ENCODE results near the gene PTDSS2. TPM values are rescaled to one million over a fixed set of nuclear protein-coding genes. Genes with fewer than 3 reads are reported as not detected.
"Not testable (repeated sequence)": the region's sequence is repeated elsewhere in the genome, so short reads cannot be mapped to it uniquely, and the experiment has no call there.

Gene PTDSS2
- total RNA-seq, 1 donor from 2014 or later, result 33.9 TPM

DNA sequence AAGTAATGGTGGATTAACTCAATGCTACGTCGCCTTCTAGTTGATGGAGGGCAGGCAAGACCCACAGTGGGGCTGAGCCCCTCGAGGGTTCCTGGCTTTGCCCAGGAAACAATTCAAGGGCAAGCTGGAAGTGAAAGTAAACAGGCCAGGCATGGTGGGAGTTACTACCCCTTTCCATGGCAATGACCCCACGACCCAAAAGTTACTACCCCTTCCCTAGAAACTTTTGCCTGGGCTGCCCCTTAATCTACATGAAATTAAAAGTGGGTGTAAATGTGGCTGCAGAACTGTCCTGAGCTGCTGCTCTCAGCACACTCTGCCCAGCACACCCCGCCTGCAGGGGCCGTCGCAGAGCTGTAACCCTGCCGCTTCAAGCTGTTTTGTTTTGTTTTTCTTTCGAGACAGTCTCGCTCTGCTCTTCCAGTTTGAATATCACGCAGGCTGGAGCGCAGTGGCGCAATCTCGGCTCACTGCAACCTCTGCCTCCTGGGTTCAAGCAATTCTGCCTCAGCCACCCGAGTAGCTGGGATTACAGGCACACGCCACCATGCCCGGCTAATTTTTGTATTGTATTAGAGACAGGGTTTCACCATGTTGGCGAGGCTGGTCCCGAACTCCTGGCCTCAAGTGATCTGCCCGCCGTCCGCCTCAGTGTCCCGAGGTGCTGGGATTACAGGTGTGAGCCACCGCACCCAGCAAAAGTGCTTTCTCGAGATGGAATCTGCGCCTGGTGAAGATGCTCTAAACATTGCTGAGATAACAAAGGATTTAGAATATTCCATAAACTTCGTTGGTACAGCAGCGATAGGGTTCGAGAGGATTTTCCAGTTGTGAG lies 62.9 kb downstream of the PTDSS2 start:
- no peak for DNase-seq (ENCODE audit: low spot score)
- H3K4me1 Mint-ChIP-seq (ENCODE audit: low read depth), result no peaks in the 10 kb centered on the region
- H3K9me3 Mint-ChIP-seq, result no peaks in the 10 kb centered on the region
- H3K27ac Mint-ChIP-seq, result no peak overlapping the region
- peaks cover 35% of the 10 kb centered on the region for H3K36me3 Mint-ChIP-seq (ENCODE audit: low read depth)
- no peak overlapping the region for H3K4me3 Mint-ChIP-seq
- H3K27me3 Mint-ChIP-seq (ENCODE audit: insufficient read depth), result no peaks in the 10 kb centered on the region
- intact Hi-C loops (cut with micrococcal nuclease), result no loop called here

DNA sequence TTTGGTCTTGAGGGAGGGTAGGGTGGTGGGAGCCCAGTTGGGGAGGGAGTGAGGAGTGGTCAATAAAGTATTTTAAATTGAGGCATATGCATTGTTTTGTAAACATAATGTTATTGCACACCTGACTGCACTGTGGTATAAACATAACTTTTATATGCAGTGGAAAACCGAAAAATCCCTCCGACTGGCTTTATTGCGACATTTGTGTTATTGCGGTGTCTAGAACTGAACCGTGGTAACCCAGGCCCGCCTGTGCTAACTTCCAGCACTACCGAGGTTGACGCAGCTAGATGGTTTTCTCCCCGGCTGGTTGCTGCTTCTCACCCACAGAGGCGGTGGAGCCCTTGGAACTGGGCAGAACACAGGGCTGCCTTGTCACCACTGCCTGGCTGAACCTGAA lies 64.5 kb downstream of the PTDSS2 start:
- H3K27me3 Mint-ChIP-seq (ENCODE audit: insufficient read depth), result no peaks in the 10 kb centered on the region
- DNase-seq (ENCODE audit: low spot score), result no peak
- peaks cover 30% of the 10 kb centered on the region for H3K36me3 Mint-ChIP-seq (ENCODE audit: low read depth)
- intact Hi-C loops (cut with micrococcal nuclease), result loop anchor here (5.0 kb wide), 1 partner anchor 207 kb away; the partner anchor contains the start of gene IFITM2
- H3K27ac Mint-ChIP-seq, result no peak overlapping the region
- H3K4me1 Mint-ChIP-seq (ENCODE audit: low read depth), result peaks cover 5% of the 10 kb centered on the region
- H3K9me3 Mint-ChIP-seq, result no peaks in the 10 kb centered on the region
- H3K4me3 Mint-ChIP-seq, result no peak overlapping the region

DNA sequence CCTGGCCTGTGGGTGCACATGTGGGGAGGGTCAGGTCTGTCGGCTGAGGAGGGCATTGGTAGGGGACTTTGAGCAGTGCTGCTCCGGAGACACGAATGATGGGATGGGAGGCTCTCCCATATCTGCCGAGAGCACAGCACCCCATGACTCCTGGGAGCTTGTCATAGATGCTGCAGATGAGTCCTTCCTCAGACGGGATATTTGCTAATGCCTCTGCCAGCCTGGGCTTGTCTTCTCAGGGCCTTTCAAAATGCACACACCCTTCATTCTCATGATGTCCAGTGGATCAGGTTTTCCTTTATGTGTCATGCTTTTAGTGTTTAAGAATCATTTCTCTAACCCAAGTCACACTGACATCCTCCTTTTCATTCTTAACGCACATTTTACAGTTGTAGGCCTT lies 65.1 kb downstream of the PTDSS2 start:
- peaks cover 24% of the 10 kb centered on the region for H3K36me3 Mint-ChIP-seq (ENCODE audit: low read depth)
- H3K4me3 Mint-ChIP-seq, result no peak overlapping the region
- H3K27me3 Mint-ChIP-seq (ENCODE audit: insufficient read depth), result no peaks in the 10 kb centered on the region
- H3K4me1 Mint-ChIP-seq (ENCODE audit: low read depth), result peaks cover 5% of the 10 kb centered on the region
- intact Hi-C loops (cut with micrococcal nuclease), result loop anchor here (5.0 kb wide), 1 partner anchor 208 kb away; the partner anchor contains the start of gene IFITM2
- DNase-seq (ENCODE audit: low spot score), result no peak
- H3K27ac Mint-ChIP-seq, result no peak overlapping the region
- no peaks in the 10 kb centered on the region for H3K9me3 Mint-ChIP-seq

DNA sequence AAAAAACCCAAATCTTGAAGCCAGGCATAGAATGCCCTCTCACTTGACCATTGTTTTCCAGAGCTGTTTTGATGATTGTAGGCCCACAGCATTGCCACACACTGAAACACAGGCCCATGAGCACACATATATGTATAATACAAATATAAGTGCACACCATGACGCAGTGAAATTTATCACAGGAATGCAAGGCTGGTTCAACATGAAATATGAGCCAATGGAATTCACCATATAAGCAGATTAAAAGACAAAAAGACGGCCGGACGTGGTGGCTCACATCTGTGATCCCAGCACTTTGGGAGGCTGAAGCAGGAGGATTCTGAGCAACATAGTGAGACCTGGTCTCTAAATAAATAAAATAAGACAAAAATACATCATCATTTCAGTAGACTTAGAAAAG lies 66.3 kb downstream of the PTDSS2 start:
- Mint-ChIP-seq H3K4me1 (ENCODE audit: low read depth) (peaks cover 5% of the 10 kb centered on the region), H3K27me3 (ENCODE audit: insufficient read depth) (no peaks in the 10 kb centered on the region), H3K4me3 (no peak overlapping the region), H3K36me3 (ENCODE audit: low read depth) (peaks cover 22% of the 10 kb centered on the region), H3K9me3 (no peaks in the 10 kb centered on the region), H3K27ac (no peak overlapping the region)
- intact Hi-C loops (cut with micrococcal nuclease), result loop anchor here (5.0 kb wide), 1 partner anchor 209 kb away; the partner anchor contains the start of gene IFITM2
- no peak for DNase-seq (ENCODE audit: low spot score)

DNA sequence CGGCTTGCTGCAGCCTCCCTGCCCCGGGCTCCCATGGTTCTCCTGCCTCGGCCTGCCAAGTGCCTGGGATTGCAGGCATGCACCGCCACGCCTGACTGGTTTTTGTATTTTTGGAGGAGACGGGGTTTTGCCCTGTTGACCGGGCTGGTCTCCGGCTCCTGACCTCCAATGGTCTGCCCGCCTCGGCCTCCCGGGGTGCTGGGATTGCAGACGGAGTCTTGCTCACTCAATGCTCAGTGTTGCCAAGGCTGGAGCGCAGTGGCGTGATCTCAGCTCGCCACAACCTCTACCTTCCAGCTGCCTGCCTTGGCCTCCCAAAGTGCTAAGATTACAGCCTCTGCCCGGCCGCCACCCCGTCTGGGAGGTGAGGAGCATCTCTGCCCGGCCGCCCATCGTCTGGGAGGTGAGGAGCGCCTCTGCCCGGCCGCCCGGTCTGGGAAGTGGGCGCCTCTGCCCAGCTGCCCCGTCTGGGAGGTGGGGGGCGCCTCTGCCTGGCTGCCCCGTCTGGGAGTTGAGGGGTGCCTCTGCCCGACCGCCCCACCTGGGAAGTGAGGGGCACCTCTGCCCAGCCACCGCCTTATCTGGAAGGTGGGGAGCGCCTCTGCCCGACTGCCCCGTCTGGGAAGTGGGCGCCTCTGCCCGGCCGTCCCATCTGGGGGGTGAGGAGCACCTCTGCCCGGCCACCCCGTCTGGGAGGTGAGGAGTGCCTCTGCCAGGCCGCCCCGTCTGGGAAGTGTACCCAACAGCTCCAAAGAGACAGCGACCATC lies 67.0 kb downstream of the PTDSS2 start:
- not testable (repeated sequence) for H3K9me3 Mint-ChIP-seq; H3K27ac Mint-ChIP-seq; H3K4me1 Mint-ChIP-seq (ENCODE audit: low read depth); H3K4me3 Mint-ChIP-seq; DNase-seq (ENCODE audit: low spot score); H3K27me3 Mint-ChIP-seq (ENCODE audit: insufficient read depth)
- H3K36me3 Mint-ChIP-seq (ENCODE audit: low read depth), result peaks cover 19% of the 10 kb centered on the region
- intact Hi-C loops (cut with micrococcal nuclease), result loop anchor here (5.0 kb wide), 1 partner anchor 210 kb away; the partner anchor contains the start of gene IFITM2

DNA sequence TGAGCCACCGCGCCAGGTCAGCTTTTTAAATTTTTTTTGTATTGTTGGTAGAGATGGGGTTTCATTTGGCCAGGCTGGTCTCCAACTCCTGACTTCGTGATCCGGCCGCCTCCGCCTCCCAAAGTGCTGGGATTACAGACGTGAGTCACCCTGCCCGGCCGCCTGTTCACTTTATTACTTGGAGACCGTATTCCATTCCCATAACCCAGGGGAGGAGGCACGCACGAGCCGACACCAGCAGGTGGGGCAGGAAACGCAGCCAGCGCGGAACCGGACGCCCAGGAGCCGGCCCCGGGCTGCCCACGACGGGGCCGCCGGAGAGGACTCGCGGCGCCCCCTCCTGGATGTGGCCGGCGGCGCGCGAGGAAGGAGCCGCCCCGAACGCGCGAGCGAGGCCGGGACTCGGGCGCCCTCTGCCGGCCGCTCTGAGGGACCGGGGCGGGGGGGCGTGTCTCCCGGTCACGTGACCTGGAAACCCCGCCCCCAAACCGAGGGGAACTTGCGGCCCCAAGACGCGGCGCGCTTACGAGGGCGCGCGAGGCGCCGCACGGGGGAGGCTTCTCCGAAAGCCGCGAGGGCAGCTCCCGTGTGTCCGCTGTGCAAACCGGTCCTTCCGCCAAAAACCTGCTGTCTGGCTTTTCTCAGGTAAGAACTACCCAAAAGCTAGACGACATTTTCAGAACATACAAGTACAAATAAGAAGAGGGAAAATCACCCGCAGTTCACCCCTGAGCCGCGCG lies 68.6 kb downstream of the PTDSS2 start:
- H3K27ac Mint-ChIP-seq, result peak overlapping the region; percentile 47
- DNase-seq (ENCODE audit: low spot score), result peak; percentile 81
- no peaks in the 10 kb centered on the region for H3K9me3 Mint-ChIP-seq
- peaks cover 5% of the 10 kb centered on the region for H3K4me1 Mint-ChIP-seq (ENCODE audit: low read depth)
- peak overlapping the region; percentile 75 for H3K4me3 Mint-ChIP-seq
- intact Hi-C loops (cut with micrococcal nuclease), result loop anchor here (1.0 to 5.0 kb wide), 5 partner anchors 11 to 211 kb away; partner anchors contain the start of genes IFITM2 and RNH1
- H3K27me3 Mint-ChIP-seq (ENCODE audit: insufficient read depth), result no peaks in the 10 kb centered on the region
- peaks cover 14% of the 10 kb centered on the region for H3K36me3 Mint-ChIP-seq (ENCODE audit: low read depth)

DNA sequence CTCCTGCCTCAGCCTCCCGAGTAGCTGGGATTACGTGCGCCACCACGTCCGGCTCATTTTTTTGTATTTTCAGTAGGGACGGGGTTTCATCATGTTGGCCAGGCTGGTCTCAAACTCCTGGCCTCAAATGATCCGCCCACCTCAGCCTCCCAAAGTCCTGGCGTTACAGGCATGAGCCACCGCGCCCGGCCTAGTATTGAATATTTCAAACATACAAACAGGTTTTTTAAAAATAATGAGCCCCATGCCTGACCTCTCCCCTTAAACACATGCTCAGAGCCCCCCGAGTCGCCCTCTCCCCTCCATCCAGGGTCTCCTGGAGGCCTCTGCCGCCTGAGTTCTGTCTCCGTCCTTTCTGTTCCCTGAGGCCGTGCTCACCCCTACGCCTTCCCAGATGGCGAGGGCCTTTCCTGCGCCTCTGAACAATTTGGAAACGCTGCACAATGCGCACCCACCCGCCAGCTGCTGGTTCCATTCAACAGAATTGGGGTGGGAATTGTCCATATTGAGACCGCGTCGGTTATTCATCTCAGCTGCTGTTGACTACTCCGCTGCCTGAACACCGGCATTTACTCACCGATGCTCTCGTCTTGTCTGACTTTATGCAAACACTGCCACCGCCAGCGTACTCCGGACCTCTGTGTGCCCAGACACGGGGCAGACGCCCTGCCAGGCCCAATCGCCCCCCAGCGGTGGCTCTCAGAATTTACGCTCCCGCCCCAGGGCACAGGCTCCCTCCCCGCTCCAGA lies 70.5 kb downstream of the PTDSS2 start:
- Mint-ChIP-seq H3K4me3 (no peak overlapping the region), H3K36me3 (ENCODE audit: low read depth) (peaks cover 9% of the 10 kb centered on the region), H3K27ac (no peak overlapping the region), H3K4me1 (ENCODE audit: low read depth) (peaks cover 5% of the 10 kb centered on the region), H3K9me3 (no peaks in the 10 kb centered on the region), H3K27me3 (ENCODE audit: insufficient read depth) (no peaks in the 10 kb centered on the region)
- intact Hi-C loops (cut with micrococcal nuclease), result no loop called here
- DNase-seq (ENCODE audit: low spot score), result no peak

DNA sequence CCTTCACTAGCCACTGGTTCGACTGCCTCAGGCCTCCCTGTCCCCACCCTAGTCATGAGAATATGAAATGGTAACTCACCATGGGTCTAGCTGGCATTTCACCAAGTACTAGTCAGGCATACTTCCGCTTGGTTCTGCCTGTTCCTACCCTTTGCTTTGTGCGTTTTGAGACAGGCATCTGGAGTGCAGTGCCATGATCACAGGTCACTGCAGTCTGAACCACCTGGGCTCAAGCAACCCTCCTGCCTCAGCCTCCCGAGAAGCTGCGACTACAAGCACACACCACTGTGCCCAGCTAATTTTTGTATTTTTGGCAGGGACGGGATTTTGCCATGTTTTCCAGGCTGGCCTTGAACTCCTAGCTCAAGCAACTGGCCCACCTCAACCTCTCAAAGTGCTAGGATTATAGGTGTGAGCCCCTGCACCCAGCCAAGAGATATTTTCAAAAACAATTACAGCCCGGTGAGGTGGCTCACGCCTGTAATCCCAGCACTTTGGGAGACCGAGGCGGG lies 71.2 kb downstream of the PTDSS2 start:
- H3K9me3 Mint-ChIP-seq, result no peaks in the 10 kb centered on the region
- no peak for DNase-seq (ENCODE audit: low spot score)
- H3K36me3 Mint-ChIP-seq (ENCODE audit: low read depth), result peaks cover 5% of the 10 kb centered on the region
- intact Hi-C loops (cut with micrococcal nuclease), result no loop called here
- peaks cover 5% of the 10 kb centered on the region for H3K4me1 Mint-ChIP-seq (ENCODE audit: low read depth)
- no peak overlapping the region for H3K27ac Mint-ChIP-seq
- no peak overlapping the region for H3K4me3 Mint-ChIP-seq
- H3K27me3 Mint-ChIP-seq (ENCODE audit: insufficient read depth), result no peaks in the 10 kb centered on the region

DNA sequence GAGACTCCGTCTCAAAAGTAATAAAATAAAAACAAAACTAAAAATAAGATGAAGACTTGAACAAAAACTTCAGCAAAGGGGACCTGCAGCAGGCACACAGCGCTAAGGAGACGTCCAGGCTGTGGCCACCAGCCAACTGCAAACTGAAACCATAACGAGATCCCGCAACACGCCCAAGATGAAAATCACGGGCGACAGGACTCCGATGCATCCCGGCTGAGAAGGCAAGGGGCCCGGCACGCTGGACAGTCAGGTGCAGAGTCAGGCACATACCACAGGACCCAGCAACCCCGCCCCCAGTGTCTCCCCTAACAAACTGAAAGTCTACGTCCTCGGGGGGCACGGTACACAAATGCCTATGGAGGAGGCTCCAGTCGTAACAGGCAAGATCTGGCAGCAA lies 76.1 kb downstream of the PTDSS2 start:
- Mint-ChIP-seq H3K4me1 (ENCODE audit: low read depth) (no peaks in the 10 kb centered on the region), H3K9me3 (no peaks in the 10 kb centered on the region), H3K27me3 (ENCODE audit: insufficient read depth) (no peaks in the 10 kb centered on the region), H3K36me3 (ENCODE audit: low read depth) (no peaks in the 10 kb centered on the region), H3K27ac (no peak overlapping the region), H3K4me3 (no peak overlapping the region)
- DNase-seq (ENCODE audit: low spot score), result no peak
- intact Hi-C loops (cut with micrococcal nuclease), result no loop called here

DNA sequence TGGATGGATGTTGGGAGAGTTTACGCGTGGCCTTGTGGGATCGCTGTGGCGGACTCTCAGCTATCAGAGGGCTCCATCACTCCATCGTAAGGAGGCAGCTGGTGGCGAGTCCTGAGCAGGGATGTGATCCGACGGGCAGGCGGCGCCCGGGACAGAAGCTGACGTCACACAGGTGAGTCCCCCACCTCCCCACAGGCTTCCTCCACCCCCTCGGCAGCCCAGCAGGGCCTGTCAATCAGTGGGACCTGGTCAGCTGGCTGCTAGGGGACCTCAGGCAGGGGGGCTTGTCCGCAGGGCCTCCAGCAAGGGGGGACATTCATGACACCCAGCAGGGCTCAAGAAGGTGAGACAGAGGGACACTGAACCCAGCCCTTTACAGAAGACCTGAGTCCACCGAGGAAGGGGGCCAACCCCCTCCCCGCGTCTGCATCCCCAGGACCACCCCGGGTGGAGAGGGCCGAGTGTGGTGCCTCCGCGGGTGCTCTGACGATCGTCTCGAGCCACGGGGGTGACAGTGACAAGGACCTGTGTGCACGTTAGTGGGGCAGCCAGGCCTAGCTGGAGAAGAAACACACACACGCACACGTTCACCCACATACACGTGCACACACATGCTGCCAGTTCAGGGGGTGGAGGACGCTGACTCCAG lies 78.2 kb downstream of the PTDSS2 start:
- H3K4me1 Mint-ChIP-seq (ENCODE audit: low read depth), result no peaks in the 10 kb centered on the region
- no peaks in the 10 kb centered on the region for H3K27me3 Mint-ChIP-seq (ENCODE audit: insufficient read depth)
- no peak overlapping the region for H3K4me3 Mint-ChIP-seq
- no peaks in the 10 kb centered on the region for H3K9me3 Mint-ChIP-seq
- no peak overlapping the region for H3K27ac Mint-ChIP-seq
- peaks cover 2% of the 10 kb centered on the region for H3K36me3 Mint-ChIP-seq (ENCODE audit: low read depth)
- no peak for DNase-seq (ENCODE audit: low spot score)
- intact Hi-C loops (cut with micrococcal nuclease), result no loop called here

DNA sequence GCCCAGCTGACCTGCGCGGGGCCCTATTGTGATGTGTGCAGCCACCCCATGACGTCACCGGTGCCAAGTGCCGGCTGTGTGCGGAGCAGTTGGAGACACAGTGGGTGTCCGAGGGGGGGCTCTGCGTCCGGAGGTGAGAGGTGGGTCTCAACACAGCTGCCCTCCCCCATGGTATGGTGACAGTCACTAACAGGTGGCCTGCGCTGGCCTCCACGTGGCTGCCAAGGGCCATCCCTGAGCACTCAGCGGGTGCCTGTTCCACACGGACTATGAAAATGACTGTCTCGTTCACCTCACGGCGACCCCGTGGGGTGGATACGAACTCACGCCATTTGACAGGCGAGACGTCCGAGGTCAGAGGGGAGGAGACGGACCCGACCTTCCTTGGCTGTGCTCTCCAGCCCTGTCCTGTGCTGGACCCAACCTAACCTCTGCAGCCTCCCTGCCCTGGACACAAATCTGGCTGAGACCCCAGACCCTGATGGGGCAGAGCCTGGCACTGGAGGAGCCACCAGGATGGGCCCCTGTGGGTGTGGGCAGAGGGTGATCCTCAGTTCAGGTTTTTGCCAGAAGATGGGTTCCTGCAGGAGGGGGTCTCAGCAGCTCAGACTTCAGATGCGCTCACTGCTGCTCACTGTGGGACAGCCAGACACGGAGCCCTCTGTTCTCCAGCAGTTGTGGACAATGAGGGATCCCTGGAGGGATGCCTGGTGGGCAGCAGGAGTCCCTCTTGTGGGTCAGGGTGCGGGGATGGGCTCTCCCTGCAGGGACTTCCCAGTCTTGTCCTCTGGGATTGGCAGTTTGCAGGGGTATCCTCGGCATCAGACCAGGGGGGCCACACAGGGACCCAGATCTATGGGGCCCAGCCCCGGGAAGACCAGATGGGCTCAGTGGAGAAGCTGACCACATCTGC lies 79.0 kb downstream of the PTDSS2 start:
- intact Hi-C loops (cut with micrococcal nuclease), result no loop called here
- Mint-ChIP-seq H3K27me3 (ENCODE audit: insufficient read depth) (no peaks in the 10 kb centered on the region), H3K4me3 (no peak overlapping the region), H3K27ac (no peak overlapping the region), H3K36me3 (ENCODE audit: low read depth) (peaks cover 2% of the 10 kb centered on the region), H3K4me1 (ENCODE audit: low read depth) (peaks cover 4% of the 10 kb centered on the region), H3K9me3 (no peaks in the 10 kb centered on the region)
- DNase-seq (ENCODE audit: low spot score), result no peak
